ENCODE results near the gene MAD1L1.

GRCh38 chr7:2279896-2280295 is 47.2 kb upstream of the MAD1L1 start:
- TF ChIP-seq ZNF776 (tag by site-specific recombination; IDR thresholded peaks at IDR 0.05; ENCODE audit: borderline replicate concordance) = no peak
- TF ChIP-seq ZNF785 (tag by site-specific recombination; IDR thresholded peaks at IDR 0.05) = no peak

Data from HEK293 (cell line).